DND-41 (cell line): Measurements from ENCODE around the gene KIF13A.
"Not testable (repeated sequence)": the region's sequence is repeated elsewhere in the genome, so short reads cannot be mapped to it uniquely, and the experiment has no call there.

ENCODE experiments used
- ATAC-seq: fragments of 200-7000 bp; cut with Tn5 transposase; 3 replicates; pipeline ENCODE4 v1.9.1; 2021; ENCODE audit warnings: low read depth; ENCODE audit not compliant: insufficient read depth
- DNase-seq: peaks from one replicate; pipeline ENCODE4 v3.0.0-alpha.2; 2020
- H2AFZ ChIP-seq: 2 replicates; pipeline ENCODE4 v1.6.0; 2012; ENCODE audit warnings: low read depth, low read length
- H3K27ac ChIP-seq: 2 replicates; pipeline ENCODE4 v1.5.1; 2012; ENCODE audit warnings: low read length, inconsistent platforms
- H3K27me3 ChIP-seq: fragments of 200-600 bp; sonication (generic); 2 replicates; pipeline ENCODE4 v1.6.0; 2012; ENCODE audit warnings: low read length, mild to moderate bottlenecking, inconsistent platforms; ENCODE audit not compliant: insufficient read depth, poor library complexity
- H3K36me3 ChIP-seq: 2 replicates; pipeline ENCODE4 v1.5.1; 2012; ENCODE audit warnings: low read length, inconsistent platforms; ENCODE audit not compliant: insufficient read depth
- H3K4me1 ChIP-seq: 2 replicates; pipeline ENCODE4 v1.5.1; 2012; ENCODE audit warnings: mild to moderate bottlenecking, low read length; ENCODE audit not compliant: insufficient read depth
- H3K4me2 ChIP-seq: 2 replicates; pipeline ENCODE4 v1.6.0; 2012; ENCODE audit warnings: mild to moderate bottlenecking, moderate library complexity, low read length, inconsistent platforms; ENCODE audit not compliant: insufficient read depth
- H3K4me3 ChIP-seq, 2 experiments: fragments of 200-600 bp in 1 of 2; shearing (Covaris generic) in 1 of 2; 2 replicates each; pipeline ENCODE4 v1.5.1; 2012 to 2016; ENCODE audit warnings: inconsistent platforms in 2 of 2, low read length in 2 of 2, mild to moderate bottlenecking in 2 of 2, low read depth in 1 of 2, moderate library complexity in 1 of 2
- H3K79me2 ChIP-seq: 2 replicates; pipeline ENCODE4 v1.6.0; 2012; ENCODE audit warnings: low read length, inconsistent platforms; ENCODE audit not compliant: insufficient read depth
- H3K9ac ChIP-seq: 2 replicates; pipeline ENCODE4 v1.6.0; 2012; ENCODE audit warnings: low read depth, mild to moderate bottlenecking, inconsistent platforms, low read length, moderate library complexity
- H3K9me3 ChIP-seq: 2 replicates; pipeline ENCODE4 v1.5.1; 2012; ENCODE audit warnings: low read length, moderate library complexity, mild to moderate bottlenecking, inconsistent platforms; ENCODE audit not compliant: insufficient read depth, severe bottlenecking
- H4K20me1 ChIP-seq: 2 replicates; pipeline ENCODE4 v1.6.0; 2012; ENCODE audit warnings: low read length; ENCODE audit not compliant: insufficient read depth
- EZH2 ChIP-seq: IDR thresholded peaks from 3 replicates; pipeline ENCODE4 v1.6.1; 2012; ENCODE audit warnings: borderline replicate concordance, low read depth, mild to moderate bottlenecking, moderate library complexity, low read length, inconsistent platforms; ENCODE audit not compliant: severe bottlenecking
- TF ChIP-seq, protein P1 (sequence below): IDR thresholded peaks from 2 replicates; pipeline ENCODE4 v1.5.1; 2012; ENCODE audit warnings: borderline replicate concordance, low read length, moderate library complexity, mild to moderate bottlenecking; ENCODE audit not compliant: poor library complexity, severe bottlenecking; ENCODE audit errors: extremely low read depth

Gene KIF13A

DNA sequence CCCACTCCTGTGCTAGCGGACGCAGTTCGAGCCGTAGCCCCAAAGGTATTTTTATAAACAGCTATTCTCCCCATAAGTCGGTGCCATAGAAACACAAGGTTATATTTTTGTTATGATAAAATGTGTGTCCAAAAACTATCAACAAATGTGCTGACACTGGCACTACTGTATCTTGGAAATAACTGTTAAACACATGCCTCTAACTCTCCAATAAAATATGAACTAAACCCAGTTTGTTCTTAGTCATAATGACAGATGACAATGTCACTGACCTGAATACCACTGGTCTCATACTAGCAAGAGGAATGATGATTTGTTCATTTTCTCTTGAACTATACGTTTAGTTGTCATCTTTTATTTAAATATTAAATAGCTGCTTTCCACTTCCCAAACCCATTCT is 229.3 kb downstream of the KIF13A start:
- H3K27me3 ChIP-seq, result no peaks in the 10 kb centered on the region
- no peak overlapping the region for H2AFZ ChIP-seq
- no peak overlapping the region for H3K4me2 ChIP-seq
- H3K36me3 ChIP-seq, result no peaks in the 10 kb centered on the region
- no peaks in the 10 kb centered on the region for H3K79me2 ChIP-seq
- no peak for DNase-seq
- no peak for ATAC-seq
- no peak overlapping the region for H3K9ac ChIP-seq
- no peak overlapping the region for H3K27ac ChIP-seq
- no peaks in the 10 kb centered on the region for H3K9me3 ChIP-seq
- TF ChIP-seq EZH2, result no peak
- TF ChIP-seq, protein P1, sequence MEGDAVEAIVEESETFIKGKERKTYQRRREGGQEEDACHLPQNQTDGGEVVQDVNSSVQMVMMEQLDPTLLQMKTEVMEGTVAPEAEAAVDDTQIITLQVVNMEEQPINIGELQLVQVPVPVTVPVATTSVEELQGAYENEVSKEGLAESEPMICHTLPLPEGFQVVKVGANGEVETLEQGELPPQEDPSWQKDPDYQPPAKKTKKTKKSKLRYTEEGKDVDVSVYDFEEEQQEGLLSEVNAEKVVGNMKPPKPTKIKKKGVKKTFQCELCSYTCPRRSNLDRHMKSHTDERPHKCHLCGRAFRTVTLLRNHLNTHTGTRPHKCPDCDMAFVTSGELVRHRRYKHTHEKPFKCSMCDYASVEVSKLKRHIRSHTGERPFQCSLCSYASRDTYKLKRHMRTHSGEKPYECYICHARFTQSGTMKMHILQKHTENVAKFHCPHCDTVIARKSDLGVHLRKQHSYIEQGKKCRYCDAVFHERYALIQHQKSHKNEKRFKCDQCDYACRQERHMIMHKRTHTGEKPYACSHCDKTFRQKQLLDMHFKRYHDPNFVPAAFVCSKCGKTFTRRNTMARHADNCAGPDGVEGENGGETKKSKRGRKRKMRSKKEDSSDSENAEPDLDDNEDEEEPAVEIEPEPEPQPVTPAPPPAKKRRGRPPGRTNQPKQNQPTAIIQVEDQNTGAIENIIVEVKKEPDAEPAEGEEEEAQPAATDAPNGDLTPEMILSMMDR, result no peak
- H3K4me3 ChIP-seq, result no peak overlapping the region
- no peaks in the 10 kb centered on the region for H4K20me1 ChIP-seq
- H3K4me1 ChIP-seq, result no peaks in the 10 kb centered on the region

DNA sequence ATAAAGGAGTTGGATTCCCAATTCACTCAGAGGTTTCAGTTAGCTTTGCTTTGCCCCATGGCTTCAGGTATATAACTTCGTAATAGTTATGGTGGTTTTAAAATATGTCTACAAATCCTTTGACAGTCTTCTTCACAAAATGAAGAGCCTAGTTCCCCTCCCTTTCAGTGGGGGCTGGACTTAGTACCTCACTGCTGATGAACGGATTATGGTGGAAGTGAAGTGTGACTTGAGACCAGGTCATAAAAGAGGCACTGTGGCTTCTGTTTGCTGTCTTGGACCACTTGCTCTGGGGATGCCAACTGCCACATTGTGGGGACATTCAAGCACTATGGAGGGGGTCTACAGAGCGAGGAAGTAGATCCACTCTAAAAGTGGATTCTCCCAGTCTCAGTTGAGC is 233.2 kb downstream of the KIF13A start:
- H3K79me2 ChIP-seq, result no peaks in the 10 kb centered on the region
- H3K27me3 ChIP-seq, result no peaks in the 10 kb centered on the region
- no peak overlapping the region for H2AFZ ChIP-seq
- H3K36me3 ChIP-seq, result no peaks in the 10 kb centered on the region
- H3K4me1 ChIP-seq, result no peaks in the 10 kb centered on the region
- no peak for DNase-seq
- no peak overlapping the region for H3K27ac ChIP-seq
- H3K9ac ChIP-seq, result no peak overlapping the region
- H3K9me3 ChIP-seq, result no peaks in the 10 kb centered on the region
- H3K4me3 ChIP-seq, result no peak overlapping the region
- no peak for ATAC-seq
- no peak overlapping the region for H3K4me2 ChIP-seq
- H4K20me1 ChIP-seq, result no peaks in the 10 kb centered on the region
- TF ChIP-seq, protein P1, result no peak
- no peak for TF ChIP-seq EZH2

DNA sequence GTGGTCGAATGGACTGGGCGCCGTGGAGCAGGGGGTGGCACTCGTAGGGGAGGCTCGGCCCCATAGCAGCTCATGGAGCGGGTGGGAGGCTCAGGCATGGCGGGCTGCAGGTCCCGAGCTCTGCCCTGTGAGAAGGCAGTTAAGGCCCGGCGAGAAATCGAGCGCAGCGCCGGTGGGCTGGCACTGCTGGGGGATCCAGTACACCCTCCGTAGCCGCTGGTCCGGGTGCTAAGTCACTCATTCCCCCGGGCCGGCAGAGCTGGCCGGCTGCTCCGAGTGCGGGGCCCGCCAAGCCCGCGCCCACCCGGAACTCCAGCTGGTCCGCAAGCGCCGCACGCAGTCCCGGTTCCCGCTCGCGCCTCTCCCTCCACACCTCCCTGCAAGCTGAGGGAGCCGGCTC is 242.1 kb downstream of the KIF13A start:
- not testable (repeated sequence) for ATAC-seq

DNA sequence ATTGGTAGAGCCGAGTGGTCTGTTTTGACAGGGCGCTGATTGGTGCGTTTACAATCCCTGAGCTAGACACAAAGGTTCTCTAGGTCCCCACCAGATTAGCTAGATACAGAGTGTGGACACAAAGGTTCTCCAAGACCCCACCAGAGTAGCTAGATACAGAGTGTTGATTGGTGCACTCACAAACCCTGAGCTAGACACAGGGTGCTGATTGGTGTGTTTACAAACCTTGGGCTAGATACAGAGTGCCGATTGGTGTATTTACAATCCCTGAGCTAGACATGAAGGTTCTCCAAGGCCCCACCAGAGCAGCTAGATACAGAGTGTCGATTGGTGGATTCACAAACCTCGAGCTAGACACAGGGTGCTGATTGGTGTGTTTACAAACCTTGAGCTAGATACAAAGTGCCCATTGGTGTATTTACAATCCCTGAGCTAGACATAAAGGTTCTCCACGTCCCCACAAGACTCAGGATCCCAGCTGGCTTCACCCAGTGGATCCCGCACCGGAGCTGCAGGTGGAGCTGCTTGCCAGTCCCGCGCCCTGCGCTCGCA is 242.6 kb downstream of the KIF13A start:
- not testable (repeated sequence) for H2AFZ ChIP-seq, H3K27ac ChIP-seq, H3K27me3 ChIP-seq, H3K4me3 ChIP-seq, H4K20me1 ChIP-seq, DNase-seq, H3K4me2 ChIP-seq, H3K9ac ChIP-seq, H3K4me1 ChIP-seq, H3K36me3 ChIP-seq, H3K9me3 ChIP-seq, ATAC-seq, H3K79me2 ChIP-seq

More for the DNA sequence above, 242.1 kb downstream of the KIF13A start:
- H3K4me1 ChIP-seq, H3K27me3 ChIP-seq, H3K9me3 ChIP-seq, H3K9ac ChIP-seq, H3K27ac ChIP-seq, H3K4me3 ChIP-seq, H4K20me1 ChIP-seq, H2AFZ ChIP-seq, H3K36me3 ChIP-seq, DNase-seq, H3K4me2 ChIP-seq, H3K79me2 ChIP-seq: not testable (repeated sequence)
